Sigmoid colon (tissue), 7 donors: Measurements from ENCODE around the gene BCORL1. TPM values are rescaled to one million over a fixed set of nuclear protein-coding genes. Genes with fewer than 3 reads are reported as not detected.
A peak's percentile ranks its signal among the peaks of the same experiment; 100 is the strongest.

Experiments
- DNase-seq: peaks from one replicate; pipeline ENCODE4 v3.0.0-alpha.2; 2019
- H3K27ac ChIP-seq, 4 donors: fragments of 200-600 bp; sonication (generic); one replicate each; pipeline ENCODE4 v1.5.1; 2016 to 2019; ENCODE audit warnings: mild to moderate bottlenecking in 1 of 4
- H3K27me3 ChIP-seq, 3 donors: fragments of 200-600 bp; sonication (generic); one replicate each; pipeline ENCODE4 v1.5.1; 2019; ENCODE audit warnings: mild to moderate bottlenecking in 1 of 3
- H3K36me3 ChIP-seq, 4 donors: fragments of 200-600 bp; sonication (generic); one replicate each; pipeline ENCODE4 v1.5.1; 2016 to 2019
- H3K4me1 ChIP-seq, 4 donors: fragments of 200-600 bp; sonication (generic); one replicate each; pipeline ENCODE4 v1.5.1; 2017 to 2019
- H3K4me3 ChIP-seq, 4 donors: fragments of 200-600 bp; sonication (generic); one replicate each; pipeline ENCODE4 v1.5.1; 2017 to 2019; ENCODE audit warnings: mild to moderate bottlenecking in 2 of 4, moderate library complexity in 1 of 4
- H3K9me3 ChIP-seq, 4 donors: fragments of 200-600 bp in 3 of 4; sonication (generic) in 3 of 4; one replicate each; pipeline versions ENCODE4 v1.5.1 to v1.6.1; 2013 to 2019
- CTCF ChIP-seq, 4 experiments: fragments of 450-650 bp in 3 of 4; fragments of 200-600 bp in 1 of 4; IDR thresholded peaks; one replicate each; pipeline ENCODE4 v1.5.1; 2016 to 2019; ENCODE audit warnings: antibody characterized with exemption in 4 of 4, mild to moderate bottlenecking in 3 of 4, moderate library complexity in 2 of 4
- EP300 ChIP-seq, 4 donors: sonication (generic); formaldehyde crosslinking; IDR thresholded peaks; one replicate each; pipeline ENCODE4 v1.6.1; 2017; ENCODE audit warnings: antibody characterized with exemption in 4 of 4
- POLR2A ChIP-seq, 2 donors: fragments of 450-650 bp; IDR thresholded peaks; one replicate each; pipeline ENCODE4 v1.6.1; 2016; ENCODE audit warnings: antibody characterized with exemption in 2 of 2, mild to moderate bottlenecking in 2 of 2, moderate library complexity in 2 of 2
- POLR2AphosphoS5 ChIP-seq, 4 donors: sonication (generic); formaldehyde crosslinking; IDR thresholded peaks; one replicate each; pipeline ENCODE4 v1.6.1; 2017; ENCODE audit warnings: antibody characterized with exemption in 4 of 4
- WGBS, 2 donors: extraction: QIAGEN DNeasy Blood & Tissue Kit; methylation state at CpG; one replicate each; pipeline ENCODE4 v1.1.7; 2013; 5-methylcytosine and 5-hydroxymethylcytosine counted together
- intact Hi-C: fragments of 100-400 bp; cut with DNase I; formaldehyde crosslinking; loops from one replicate; pipeline ENCODE4 v1.15.1; 2023
- polyA plus RNA-seq, 3 donors: library from polyadenylated mRNA; stranded (reverse); fragments of 200-250 nt; gene quantifications; one replicate each; pipeline ENCODE4 v1.2.3, GENCODE V29; 2013
- total RNA-seq, 4 donors: library from RNA; depleted of rRNA; stranded (reverse); fragments of >200 nt; gene quantifications; one replicate each; pipeline ENCODE4 v1.1.0, GENCODE V29; 2016
- donor health status: healthy with polysubstance abuse.
- donor health status: Bipolar disorder and iron deficiency.
- donor health status: healthy.

The BCORL1 gene
- total and polyA plus RNA-seq, 7 donors = 1.2 to 5.8 (median 3.2) TPM

- TF ChIP-seq POLR2AphosphoS5 (IDR thresholded peaks at IDR 0.05) = no peak
- no peak for TF ChIP-seq EP300 (IDR thresholded peaks at IDR 0.05)
- TF ChIP-seq CTCF (IDR thresholded peaks at IDR 0.05) = no peak
- no peak overlapping the region for H3K27ac ChIP-seq
- peaks cover 0 to 69% (median 13%) of the 10 kb centered on the region in 4 donors for H3K36me3 ChIP-seq
- no peaks in the 10 kb centered on the region for H3K9me3 ChIP-seq
- H3K4me1 ChIP-seq = peaks cover 0 to 8% (median 2%) of the 10 kb centered on the region in 4 donors
- WGBS, 2 donors = 92 to 95% methylated on average over 8 of the region's 8 CpGs
- H3K4me3 ChIP-seq = no peak overlapping the region
- no peaks in the 10 kb centered on the region for H3K27me3 ChIP-seq
- no peak for DNase-seq
- intact Hi-C loops = no loop called here
Observed at GRCh38 chrX:130049821-130050220, 67.4 kb downstream of the BCORL1 start.

- H3K36me3 ChIP-seq = peaks cover 0 to 56% (median 13%) of the 10 kb centered on the region in 4 donors
- H3K27me3 ChIP-seq = no peaks in the 10 kb centered on the region
- H3K27ac ChIP-seq = no peak overlapping the region
- peaks cover 0 to 16% (median 9%) of the 10 kb centered on the region in 4 donors for H3K4me1 ChIP-seq
- H3K4me3 ChIP-seq = no peak overlapping the region
- no peak for DNase-seq
- H3K9me3 ChIP-seq = no peaks in the 10 kb centered on the region
- intact Hi-C loops = no loop called here
- TF ChIP-seq CTCF (IDR thresholded peaks at IDR 0.05) (no peak), EP300 (IDR thresholded peaks at IDR 0.05) (no peak), POLR2AphosphoS5 (IDR thresholded peaks at IDR 0.05) (no peak), POLR2A (IDR thresholded peaks at IDR 0.05) (no peak)
- WGBS, 2 donors = 92 to 96% methylated on average over 12 of the region's 12 CpGs
Observed at GRCh38 chrX:130051176-130051845, 68.9 kb downstream of the BCORL1 start.

GRCh38 chrX:130053236-130053635 is 70.8 kb downstream of the BCORL1 start:
- intact Hi-C loops = no loop called here
- 91 to 93% methylated on average over 10 of the region's 10 CpGs for WGBS, 2 donors
- Histone ChIP-seq H3K4me1 (peaks cover 0 to 18% (median 9%) of the 10 kb centered on the region in 4 donors), H3K27me3 (no peaks in the 10 kb centered on the region), H3K36me3 (peaks cover 0 to 44% (median 13%) of the 10 kb centered on the region in 4 donors), H3K9me3 (no peaks in the 10 kb centered on the region), H3K4me3 (no peak overlapping the region), H3K27ac (no peak overlapping the region)
- no peak for TF ChIP-seq POLR2AphosphoS5 (IDR thresholded peaks at IDR 0.05)
- TF ChIP-seq POLR2A (IDR thresholded peaks at IDR 0.05) = no peak
- no peak for TF ChIP-seq EP300 (IDR thresholded peaks at IDR 0.05)
- TF ChIP-seq CTCF (IDR thresholded peaks at IDR 0.05) = no peak
- no peak for DNase-seq

- Histone ChIP-seq H3K36me3 (peaks cover 0 to 35% (median 13%) of the 10 kb centered on the region in 4 donors), H3K4me1 (peaks cover 0 to 33% (median 12%) of the 10 kb centered on the region in 4 donors), H3K4me3 (no peak overlapping the region), H3K27me3 (no peaks in the 10 kb centered on the region), H3K9me3 (no peaks in the 10 kb centered on the region), H3K27ac (peak overlapping the region; percentile 49 to 68 (median 56))
- DNase-seq = no peak
- intact Hi-C loops = no loop called here
- TF ChIP-seq CTCF (IDR thresholded peaks at IDR 0.05) (no peak), POLR2AphosphoS5 (IDR thresholded peaks at IDR 0.05) (peak in 1 of 4 donors; percentile 9), EP300 (IDR thresholded peaks at IDR 0.05) (no peak), POLR2A (IDR thresholded peaks at IDR 0.05) (no peak)
- 74 to 82% methylated on average over 11 of the region's 11 CpGs for WGBS, 2 donors
Observed at GRCh38 chrX:130055103-130055502, 72.7 kb downstream of the BCORL1 start.
